OCI-LY1 (cell line): Measurements from ENCODE around the gene CNTNAP5.

Experiments used
- EZH2 ChIP-seq: fragments of 200-600 bp; sonication (generic), shearing (Covaris generic); IDR thresholded peaks from 2 replicates; pipeline ENCODE4 v1.8.0; 2017; ENCODE audit warnings: borderline replicate concordance, mixed run types, mild to moderate bottlenecking, antibody characterized with exemption, low read length, moderate library complexity, mixed read lengths
- TF ChIP-seq, protein P1 (sequence below): fragments of 200-600 bp; sonication (generic), shearing (Covaris generic); IDR thresholded peaks from 2 replicates; pipeline ENCODE4 v1.5.1; 2017; ENCODE audit warnings: mild to moderate bottlenecking, antibody characterized with exemption, low read length, moderate library complexity, mixed read lengths

DNA sequence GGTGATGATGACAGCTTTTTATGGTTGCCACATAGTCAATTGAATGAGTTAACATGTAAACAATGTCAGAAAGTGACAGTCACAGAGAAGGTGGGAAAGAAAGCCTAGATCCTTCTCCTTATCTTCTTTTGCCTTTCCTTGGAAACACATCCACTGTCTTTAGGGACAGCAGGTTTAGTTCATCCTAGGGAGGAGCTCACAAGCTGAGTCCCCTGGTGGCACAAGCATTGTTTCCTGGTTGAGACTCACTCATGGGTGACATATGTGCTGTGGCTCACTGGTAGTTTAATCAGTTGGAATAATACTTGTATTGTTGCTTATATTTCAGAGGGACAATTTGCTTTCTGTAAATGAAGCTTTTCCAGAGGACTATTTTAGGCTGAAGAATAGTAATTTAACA is 598.5 kb downstream of the CNTNAP5 start:
- TF ChIP-seq, protein P1, sequence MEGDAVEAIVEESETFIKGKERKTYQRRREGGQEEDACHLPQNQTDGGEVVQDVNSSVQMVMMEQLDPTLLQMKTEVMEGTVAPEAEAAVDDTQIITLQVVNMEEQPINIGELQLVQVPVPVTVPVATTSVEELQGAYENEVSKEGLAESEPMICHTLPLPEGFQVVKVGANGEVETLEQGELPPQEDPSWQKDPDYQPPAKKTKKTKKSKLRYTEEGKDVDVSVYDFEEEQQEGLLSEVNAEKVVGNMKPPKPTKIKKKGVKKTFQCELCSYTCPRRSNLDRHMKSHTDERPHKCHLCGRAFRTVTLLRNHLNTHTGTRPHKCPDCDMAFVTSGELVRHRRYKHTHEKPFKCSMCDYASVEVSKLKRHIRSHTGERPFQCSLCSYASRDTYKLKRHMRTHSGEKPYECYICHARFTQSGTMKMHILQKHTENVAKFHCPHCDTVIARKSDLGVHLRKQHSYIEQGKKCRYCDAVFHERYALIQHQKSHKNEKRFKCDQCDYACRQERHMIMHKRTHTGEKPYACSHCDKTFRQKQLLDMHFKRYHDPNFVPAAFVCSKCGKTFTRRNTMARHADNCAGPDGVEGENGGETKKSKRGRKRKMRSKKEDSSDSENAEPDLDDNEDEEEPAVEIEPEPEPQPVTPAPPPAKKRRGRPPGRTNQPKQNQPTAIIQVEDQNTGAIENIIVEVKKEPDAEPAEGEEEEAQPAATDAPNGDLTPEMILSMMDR = no peak
- no peak for TF ChIP-seq EZH2
